ENCODE measurements around the gene ANKMY1.

GRCh38 chr2:240576436-240577205 lies 18.8 kb upstream of the ANKMY1 start:
- TF ChIP-seq EZH2phosphoT487 (IDR thresholded peaks at IDR 0.05; ENCODE audit: borderline replicate concordance): no peak
- no peak for TF ChIP-seq CTCF (conservative IDR thresholded peaks at IDR 0.05; ENCODE audit: low read length)
